GM19240 (cell line): Measurements from ENCODE around the gene MAP1LC3B.
"Not testable (repeated sequence)": the region's sequence is repeated elsewhere in the genome, so short reads cannot be mapped to it uniquely, and the experiment has no call there.

Source experiments
- DNase-seq: peaks from one replicate; pipeline ENCODE4 v3.0.0; 2011; ENCODE audit warnings: low spot score; ENCODE audit not compliant: insufficient read length

The MAP1LC3B gene

DNA sequence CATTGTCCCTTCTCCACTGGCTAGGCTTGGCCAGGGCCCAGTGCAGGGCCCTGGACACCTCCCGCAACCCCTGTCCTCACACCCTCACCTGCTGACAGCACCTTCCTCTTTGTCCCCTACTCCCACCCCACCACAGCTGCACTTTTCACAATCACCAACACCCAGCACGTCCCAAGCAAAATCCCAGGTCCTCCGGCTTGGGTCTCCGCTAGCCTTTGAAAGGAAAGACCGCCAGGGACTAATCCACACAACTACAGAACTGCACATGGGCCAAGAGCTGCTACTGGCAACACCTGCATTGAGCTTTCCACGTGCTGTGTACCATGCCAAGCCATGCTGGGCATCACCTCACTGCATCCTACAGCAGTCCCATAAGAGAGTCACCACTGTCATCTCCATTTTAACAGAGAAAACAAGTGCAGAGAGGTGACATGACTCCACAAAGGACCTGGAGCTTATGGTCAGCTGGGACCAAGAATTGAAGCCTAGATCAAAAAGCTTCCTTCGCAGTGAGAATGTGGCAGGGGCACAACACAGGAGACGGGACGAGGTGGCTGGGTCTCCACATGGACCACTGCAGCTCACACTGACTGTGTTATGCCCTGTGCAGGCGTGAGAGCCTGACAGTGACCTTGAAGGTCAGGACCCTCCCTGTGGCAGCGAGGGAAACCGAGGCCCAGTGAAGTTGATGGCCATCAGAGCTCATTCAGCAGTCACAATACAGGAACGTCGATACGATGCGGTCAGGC is 31.1 kb upstream of the MAP1LC3B start:
- no peak for DNase-seq

DNA sequence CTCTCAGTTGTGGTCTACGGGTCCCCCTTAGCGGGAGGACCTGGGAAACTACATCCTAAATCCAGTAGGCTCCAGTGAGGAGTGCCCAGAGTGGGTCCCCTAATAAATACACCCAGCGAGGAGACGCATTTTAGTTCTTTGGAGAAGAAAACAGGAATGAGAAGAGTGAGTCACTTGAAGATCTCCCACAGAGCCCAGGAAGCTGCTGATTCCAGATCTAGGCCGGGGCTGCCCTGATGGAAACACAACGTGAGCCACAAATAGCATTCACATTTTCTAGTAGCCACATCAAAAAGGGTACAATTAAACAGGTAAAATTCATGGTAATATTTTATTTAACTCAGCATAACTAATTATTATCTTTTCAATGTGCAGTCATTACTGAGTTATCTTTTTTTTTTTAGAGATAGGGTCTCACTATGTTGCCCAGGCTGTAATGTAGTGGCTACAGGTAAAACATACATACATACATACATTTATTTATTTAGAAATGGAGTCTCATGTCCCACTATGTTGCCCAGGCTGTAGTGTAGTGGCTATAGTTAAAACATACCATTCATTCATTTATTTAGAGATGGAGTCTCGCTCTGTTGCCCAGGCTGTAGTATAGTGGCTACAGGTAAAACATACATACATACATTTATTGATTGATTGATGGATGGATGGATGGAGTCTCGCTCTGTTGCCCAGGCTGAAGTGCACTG is 30.1 kb upstream of the MAP1LC3B start:
- DNase-seq, result no peak

DNA sequence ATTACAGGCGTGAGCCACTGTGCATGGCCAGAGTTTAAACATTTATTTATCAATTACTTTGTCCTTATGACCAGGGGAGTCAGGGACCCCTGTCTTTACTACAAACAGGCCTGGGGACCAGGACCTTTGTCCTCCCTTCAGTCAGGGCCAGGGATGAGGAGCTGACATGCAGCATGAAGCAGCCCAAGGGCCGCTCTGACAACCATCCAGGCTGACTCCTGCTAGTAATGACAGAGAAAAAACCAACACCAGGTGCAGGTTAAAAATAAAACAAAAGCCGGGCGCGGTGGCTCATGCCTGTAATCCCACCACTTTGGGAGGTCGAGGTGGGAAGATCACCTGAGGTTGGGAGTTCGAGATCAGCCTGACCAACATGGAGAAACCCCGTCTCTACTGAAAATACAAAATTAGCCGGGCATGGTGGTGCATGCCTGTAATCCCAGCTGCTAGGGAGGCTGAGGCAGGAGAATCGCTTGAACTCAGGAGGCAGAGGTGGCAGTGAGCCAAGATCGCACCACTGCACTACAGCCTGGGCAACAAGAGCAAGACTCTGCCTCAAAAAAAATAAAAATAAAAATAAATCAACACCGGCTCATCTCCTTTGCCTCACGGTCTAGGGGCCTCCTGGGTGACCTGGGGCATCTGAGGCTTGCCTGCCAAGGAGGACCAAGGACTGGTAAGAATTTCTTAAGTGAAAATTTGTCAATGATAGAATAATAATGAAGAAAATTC is 29.1 kb upstream of the MAP1LC3B start:
- DNase-seq, result not testable (repeated sequence)

DNA sequence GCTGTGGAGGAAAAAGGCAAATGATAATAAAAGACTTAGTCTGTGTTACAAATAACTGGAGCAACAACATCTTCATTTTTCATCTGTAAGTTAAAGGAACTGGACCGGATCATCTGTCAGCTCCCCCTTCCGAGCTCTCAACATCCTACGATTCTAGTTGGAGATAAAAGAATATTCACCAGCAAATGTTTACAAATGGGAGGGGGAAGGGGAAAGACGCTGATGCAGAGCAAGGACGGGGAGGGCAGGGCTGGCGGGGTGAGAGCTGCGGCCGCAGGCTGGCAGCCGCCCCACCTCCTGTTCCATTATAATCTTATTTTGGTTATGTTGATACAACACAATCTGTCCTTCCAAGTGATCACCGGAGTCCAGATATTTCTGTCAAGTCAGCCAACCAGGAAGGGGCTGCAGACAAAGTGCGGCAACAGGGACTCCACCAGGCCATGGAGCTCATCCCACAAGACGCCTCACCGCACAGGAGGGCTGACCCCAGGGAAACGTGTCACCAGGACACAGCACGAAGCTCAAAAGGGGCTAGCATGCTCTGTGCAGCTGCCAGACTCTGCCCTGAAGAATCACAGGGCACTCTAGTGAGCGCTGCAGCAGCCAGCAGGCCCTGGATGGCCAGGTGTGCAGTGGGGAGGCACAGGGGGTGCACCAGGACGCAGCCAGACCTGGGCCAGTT is 28.2 kb upstream of the MAP1LC3B start:
- DNase-seq, result no peak

DNA sequence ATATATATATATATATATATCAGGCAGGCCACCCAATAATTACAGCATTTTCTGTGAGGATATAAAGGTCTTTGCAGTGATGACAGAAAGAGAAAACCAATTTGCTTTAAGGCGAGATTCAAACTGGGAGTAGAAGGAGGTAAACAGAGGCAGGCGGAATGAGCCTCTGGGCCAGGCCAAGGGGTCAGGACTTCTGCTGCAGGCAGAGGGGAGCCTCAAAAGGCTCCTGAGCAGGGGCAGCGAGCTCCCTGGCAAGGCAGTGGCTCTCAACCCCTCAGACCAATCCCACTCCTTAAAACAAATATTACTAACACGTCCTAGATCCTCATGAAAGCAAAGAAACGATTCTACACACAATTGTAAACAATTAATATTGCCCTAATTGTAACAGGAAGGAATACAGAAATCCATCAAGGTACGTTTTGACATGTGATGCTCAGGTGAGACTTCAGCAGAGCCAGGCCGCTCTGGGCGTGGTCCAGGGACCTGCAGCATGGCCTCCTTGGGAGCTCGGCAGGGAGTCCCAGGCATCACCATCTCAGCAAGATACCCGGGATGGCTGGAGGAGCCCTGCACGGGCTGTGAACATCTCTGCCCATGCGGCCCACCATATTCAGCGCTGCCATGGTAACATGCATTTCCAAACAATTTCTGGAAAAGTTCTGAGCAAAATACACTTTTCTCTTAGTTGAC is 27.0 kb upstream of the MAP1LC3B start:
- no peak for DNase-seq

DNA sequence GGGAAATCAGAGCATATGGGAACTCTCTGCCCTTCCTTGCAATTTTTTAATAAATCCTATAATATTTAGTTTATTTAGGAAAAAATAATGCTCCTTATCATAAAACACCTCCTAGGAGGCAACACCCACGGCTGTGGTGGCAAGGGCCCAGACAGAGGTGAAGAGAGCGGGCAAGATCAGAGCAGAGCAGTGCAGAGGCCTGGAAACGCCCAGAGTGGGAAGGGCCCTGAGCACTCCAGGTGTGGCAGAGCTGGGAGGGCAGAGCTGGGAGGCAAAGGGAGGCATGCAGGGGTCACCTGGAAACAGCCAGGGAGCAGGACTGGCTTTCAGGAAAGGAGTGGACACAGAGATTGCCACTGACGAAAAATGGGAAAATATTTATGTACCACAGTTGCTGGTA is 25.8 kb upstream of the MAP1LC3B start:
- DNase-seq, result no peak

DNA sequence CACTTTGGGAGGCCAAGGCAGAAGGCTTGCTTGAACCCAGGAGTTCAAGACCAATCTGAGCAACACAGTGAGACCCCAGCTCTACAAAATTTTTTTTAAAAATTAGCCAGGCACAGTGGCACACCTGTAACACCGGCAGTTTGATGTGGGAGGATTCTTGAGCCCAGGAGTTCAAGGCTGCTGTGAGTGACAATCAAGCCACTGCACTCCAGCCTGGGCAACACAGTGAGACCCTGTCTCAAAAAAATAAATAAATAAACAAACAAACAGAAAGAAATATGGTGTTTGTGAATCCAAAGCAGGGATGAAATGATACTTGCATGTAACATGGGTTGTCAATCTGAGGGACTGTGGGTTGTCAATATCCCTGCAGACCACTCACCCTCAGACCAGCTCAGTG is 25.2 kb upstream of the MAP1LC3B start:
- DNase-seq, result no peak

DNA sequence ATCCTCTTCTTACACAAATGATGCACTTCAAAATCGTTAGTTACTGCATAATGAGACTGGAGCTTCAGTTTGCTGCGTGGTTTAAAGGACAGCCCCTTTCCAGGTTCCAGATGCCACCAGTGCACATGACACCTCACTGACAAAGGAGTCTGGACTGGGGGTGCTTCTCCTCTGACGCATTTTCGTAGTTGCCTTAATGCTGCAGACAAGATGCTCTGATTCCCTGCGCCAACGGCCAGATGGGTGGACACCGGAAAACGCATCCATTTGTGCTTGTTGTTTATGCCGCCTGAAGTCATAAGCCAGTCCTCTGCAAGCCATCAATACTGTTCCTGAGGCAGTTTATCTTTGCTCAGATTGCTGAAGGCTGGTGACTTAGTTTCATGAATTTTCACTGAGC is 24.6 kb upstream of the MAP1LC3B start:
- DNase-seq, result no peak

DNA sequence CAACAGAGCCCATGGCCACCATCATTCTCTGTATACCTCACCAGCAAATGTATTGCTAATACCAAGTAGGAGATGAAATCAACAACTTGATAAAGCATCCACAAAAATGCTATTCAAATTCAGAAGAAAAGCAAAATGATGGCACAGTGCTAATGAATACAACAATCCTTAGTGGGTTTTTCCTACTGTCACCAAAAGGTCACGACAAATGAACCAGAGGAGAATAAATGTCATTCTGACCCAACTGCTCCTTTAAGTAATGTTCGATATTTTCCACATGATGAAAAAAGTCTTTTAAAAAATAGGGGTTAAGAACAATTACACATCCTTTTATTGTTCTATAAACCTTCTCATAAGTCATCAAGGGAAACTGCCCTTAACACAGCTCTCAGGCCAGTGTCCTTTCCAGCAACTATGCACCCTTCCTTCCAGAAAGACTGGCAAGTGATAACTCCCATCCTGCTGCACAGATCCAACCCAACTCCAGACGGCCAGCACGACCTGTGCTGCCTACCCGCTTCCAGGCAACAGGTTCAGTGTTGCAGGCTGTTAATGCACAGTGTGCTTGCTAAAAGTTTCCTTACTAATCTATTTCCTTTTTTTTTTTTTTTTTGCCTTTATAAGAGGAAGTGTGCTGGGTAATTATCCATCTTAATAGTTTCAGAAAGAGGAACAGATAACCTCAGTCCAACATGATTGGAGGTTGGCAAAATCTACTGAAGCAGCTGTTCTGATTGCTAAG is 23.9 kb upstream of the MAP1LC3B start:
- DNase-seq, result no peak

DNA sequence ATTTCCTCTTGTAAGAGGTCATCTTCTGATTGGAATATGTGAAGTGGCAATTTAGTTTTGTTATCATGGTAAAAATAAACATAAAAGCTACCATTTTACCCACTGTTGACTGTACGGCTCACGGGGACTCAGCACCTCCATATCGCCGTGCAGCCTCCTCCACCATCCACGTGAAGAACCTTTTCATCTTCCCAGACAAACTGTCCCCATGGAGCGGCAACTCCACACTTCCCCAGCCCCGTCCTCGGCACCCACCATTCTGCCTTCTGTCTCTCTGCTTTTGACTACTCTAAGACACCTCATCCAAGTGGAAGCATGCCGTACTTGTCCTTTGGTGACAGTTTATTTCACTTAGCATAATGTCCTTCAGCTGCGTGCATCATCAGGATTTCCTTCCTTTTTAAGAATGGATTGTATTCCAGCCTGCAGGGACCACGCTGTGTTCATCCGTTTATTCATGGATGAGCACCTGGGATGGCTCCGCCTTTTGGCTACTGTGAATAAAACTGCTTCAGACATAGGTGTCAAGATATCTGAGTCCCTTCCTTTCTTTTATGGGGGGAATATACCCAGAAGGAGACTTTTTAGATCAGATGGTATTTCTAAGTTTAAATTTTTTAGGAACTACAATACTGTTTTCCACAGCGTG is 22.9 kb upstream of the MAP1LC3B start:
- no peak for DNase-seq

DNA sequence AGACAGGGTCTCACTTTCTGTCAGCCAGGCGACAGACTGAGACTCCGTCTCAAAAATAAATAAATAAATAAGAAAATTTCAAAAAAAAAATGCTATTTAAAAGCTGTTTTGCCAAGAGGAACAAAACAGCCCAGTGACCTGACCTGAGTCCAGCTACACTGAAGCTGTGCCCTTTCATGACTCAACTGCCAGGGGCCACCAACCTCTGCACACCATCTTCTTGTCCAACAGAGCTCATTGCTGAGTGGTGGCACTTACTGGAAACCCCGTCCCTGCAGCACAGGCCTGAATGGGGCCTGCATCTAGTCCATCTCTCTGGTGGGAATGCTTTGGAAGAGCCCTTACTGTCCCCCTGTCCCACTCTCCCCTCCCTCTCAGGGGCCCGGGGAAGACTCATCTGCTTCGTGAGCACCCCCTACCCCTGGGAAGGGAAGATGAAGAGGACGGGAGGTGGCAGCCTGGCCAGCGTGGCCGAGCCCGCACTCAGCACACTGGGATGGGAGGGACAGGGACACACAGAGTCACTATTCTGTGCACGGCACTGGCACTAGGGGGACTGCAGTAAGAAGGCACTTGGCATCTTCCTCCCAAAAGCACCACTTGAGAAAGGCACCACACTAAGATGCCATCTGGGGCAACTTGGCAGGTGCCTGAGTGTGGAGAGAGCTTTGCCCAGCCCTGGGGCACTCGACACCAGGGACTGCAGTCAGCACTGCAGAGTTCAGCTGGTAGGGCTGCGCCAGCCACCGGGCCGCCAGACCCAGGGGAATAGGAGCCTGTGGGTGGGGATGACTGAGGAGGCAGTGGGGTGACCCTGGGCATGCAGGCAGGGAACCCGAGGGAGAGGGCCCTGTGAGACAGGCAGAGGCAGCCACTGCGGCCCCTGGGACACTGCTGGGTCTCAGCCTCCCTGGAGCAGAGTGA is 22.1 kb upstream of the MAP1LC3B start:
- DNase-seq, result no peak

DNA sequence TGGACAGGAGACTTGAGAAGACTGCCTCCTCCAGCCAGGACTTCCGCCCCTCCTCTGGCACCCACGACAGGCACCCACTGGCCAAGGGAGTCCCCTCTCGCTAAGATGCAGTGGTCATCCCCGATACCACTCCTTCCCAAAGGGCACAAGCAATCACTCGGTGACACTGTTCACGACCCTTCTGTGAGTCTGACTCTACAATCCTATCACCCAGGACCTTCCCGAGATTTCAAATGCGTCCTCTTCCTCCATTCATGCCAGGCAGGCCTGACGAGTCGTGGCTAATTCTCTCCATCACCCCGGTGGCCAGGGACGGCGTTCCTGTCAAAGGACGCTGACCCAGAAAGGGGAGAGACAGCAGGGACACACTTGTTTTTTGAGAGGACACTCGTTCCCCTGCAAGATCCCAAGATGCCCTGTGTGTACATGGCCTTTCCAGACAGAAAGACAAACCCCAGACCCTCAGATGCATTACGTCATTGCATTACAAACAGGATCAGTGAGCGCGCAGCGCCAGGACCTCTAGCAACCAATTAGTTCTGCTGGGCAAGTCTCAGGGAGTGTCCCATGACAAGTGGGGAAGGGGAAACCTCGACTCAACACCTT is 20.8 kb upstream of the MAP1LC3B start:
- DNase-seq, result no peak

DNA sequence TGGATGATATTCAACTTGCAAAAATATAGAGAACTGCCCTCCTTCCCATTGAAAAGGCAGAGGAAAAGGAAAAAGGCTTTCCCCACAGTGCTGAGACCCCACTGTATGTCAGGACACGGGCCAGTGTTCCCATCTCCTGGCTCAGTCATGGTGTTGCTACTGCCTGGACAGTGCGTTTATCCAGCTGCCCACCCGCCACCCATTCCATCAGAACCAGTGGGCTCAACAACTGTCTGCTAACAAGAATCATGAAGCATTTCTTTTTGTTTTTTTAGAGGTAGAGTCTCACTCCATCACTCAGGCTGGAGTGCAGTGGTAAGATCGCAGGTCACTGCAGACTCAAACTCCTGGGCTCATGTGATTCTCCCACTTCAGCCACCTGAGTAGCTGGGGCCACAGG is 19.8 kb upstream of the MAP1LC3B start:
- no peak for DNase-seq

DNA sequence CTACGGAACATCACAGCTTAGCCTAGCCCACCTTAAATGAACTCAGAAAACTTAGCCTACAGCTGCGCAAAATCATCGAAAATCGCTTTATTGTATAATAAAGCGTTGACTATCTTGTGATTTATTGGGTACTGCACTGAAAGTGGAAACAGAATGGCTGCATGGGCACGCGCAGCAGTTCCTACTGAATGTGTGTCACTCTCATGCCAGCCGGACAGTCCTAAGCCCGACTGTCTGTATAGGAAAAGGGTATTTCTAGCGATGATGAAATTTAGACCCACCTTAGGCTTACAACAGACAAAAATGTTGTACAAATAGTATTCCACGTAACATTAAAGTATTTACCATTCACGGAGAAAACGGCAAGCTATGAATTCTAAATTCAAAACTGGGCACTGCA is 17.8 kb upstream of the MAP1LC3B start:
- no peak for DNase-seq

DNA sequence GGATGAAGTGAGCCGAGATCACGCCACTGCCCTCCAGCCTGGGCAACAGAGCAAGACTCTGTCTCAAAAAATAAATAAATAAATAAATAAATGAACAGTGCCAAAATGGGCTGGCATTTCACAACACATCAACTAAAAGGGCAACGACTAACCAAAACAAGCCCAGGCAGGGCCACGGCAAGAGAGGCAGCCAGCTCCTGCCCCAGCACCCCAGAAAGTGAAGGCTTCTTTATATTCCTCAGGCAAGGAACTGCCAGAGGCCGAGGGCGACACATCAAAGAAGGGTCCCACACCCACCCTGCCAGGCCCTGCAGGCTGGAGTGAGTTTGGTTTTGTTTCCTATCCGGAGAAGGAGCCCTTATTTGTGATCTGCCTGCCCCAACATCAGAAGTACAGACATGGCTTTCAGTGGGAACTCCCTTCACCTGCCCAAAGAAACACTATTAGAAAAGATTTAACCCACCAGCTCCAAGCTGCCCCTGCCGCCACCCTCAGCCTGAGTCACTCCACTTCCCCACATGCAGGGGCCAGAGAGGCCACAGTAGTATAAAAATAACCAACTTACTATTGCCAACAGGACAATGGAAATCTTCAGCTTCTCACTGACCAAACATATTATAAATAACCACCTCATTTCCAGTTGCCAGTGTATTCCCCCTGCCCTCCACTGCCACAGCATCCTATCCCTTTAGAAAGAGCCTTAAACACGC is 16.6 kb upstream of the MAP1LC3B start:
- DNase-seq, result no peak

DNA sequence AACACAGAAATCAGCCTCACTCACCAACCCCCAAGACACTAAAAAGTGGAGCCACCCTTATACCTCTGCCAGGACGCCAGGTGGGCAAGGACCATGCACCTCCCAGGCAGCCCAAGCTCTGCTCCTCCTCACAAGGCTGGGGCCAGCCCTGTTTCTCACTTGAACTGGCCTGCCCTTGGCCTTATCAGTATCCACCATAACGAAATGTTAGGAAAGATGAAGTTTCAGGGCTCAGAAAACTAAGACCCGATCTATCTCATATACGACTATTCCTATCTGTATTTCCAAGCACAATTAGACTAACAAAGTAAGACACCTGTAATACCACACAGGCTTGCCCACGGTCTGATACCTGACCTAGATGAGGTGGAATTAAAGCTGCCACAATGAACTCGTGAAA is 15.5 kb upstream of the MAP1LC3B start:
- no peak for DNase-seq

DNA sequence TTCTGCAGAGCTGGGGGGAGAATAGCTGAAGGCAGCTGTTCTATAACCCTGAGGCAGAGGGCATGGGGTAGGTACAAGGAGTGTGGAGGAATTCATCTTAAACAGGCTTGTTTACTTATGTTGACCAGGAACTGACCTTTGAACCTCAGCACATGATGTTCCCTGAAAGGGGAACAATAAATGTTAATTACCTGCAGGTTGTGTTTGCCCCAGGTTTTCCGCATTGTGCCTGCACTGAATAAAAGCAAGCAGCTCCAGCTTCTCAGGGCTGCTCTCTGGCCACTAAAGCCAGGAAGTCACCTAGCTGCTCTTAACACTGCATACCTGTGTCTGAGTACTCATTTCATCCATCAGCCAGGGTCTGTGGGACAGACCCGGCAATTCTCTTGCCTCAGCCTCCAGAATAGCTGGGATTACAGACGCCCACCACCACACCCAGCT is 12.8 kb upstream of the MAP1LC3B start:
- DNase-seq, result not testable (repeated sequence)

DNA sequence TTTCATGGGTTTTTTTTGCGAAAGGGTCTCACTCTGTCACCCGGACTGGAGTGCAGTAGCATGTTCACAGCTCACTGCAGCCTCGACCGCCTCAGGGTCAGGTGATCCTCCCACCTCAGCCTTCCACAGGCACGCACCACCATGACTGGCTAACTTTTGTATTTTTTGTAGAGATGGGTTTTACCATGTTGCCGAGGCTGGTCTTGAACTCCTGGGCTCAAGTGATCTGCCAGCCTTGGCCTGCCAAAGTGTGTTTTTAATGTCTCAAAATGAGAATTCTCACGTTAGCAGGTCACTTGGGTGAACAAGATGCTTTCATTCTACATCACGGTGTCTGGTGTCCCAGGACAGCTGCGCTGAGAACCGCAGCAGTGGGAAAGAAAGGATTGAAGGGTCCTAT is 11.7 kb upstream of the MAP1LC3B start:
- DNase-seq, result no peak
